SK-N-SH (cell line): ENCODE data around the gene PPP1R15B.

Experiments used
- CHD2 ChIP-seq: fragments of 150-350 bp; IDR thresholded peaks from 2 replicates; pipeline ENCODE4 v1.6.1; 2018; ENCODE audit warnings: low read length; ENCODE audit not compliant: partially characterized antibody
- CTCF ChIP-seq: fragments of 200-600 bp; sonication (generic); IDR thresholded peaks from 2 replicates; pipeline ENCODE4 v1.6.1; 2017; ENCODE audit warnings: antibody characterized with exemption, mild to moderate bottlenecking, moderate library complexity
- EP300 ChIP-seq, 2 experiments: IDR thresholded peaks; 2 replicates each; pipeline versions ENCODE4 v1.4.0 to v1.6.1; 2012; ENCODE audit warnings: borderline replicate concordance in 1 of 2, low read depth in 1 of 2, low read length in 1 of 2
- EZH2phosphoT487 ChIP-seq: fragments of 200-600 bp; sonication (generic); IDR thresholded peaks from 2 replicates; pipeline ENCODE4 v1.6.1; 2017; ENCODE audit warnings: low read depth, mixed run types, mild to moderate bottlenecking, antibody characterized with exemption, moderate library complexity, borderline replicate concordance
- FOXM1 ChIP-seq: IDR thresholded peaks from 2 replicates; pipeline ENCODE4 v1.4.0; 2012; ENCODE audit warnings: low read depth, mild to moderate bottlenecking
- GABPA ChIP-seq: IDR thresholded peaks from 2 replicates; pipeline ENCODE4 v1.4.0; 2012; ENCODE audit warnings: low read depth, mild to moderate bottlenecking
- MAX ChIP-seq: IDR thresholded peaks from 2 replicates; pipeline ENCODE4 v1.4.0; 2012; ENCODE audit warnings: low read depth
- POLR2AphosphoS5 ChIP-seq: IDR thresholded peaks from 2 replicates; pipeline ENCODE4 v1.6.1; 2012; ENCODE audit warnings: low read depth, low read length
- RAD21 ChIP-seq: IDR thresholded peaks from 2 replicates; pipeline ENCODE4 v1.6.1; 2012; ENCODE audit warnings: mild to moderate bottlenecking, low read length
- RFX5 ChIP-seq: IDR thresholded peaks from 2 replicates; pipeline ENCODE4 v1.6.1; 2012; ENCODE audit warnings: mild to moderate bottlenecking, improper control_type of control experiment, low read length
- SIN3A ChIP-seq: IDR thresholded peaks from 2 replicates; pipeline ENCODE4 v1.6.1; 2012; ENCODE audit warnings: low read depth, mild to moderate bottlenecking, low read length, moderate library complexity, borderline replicate concordance
- TEAD4 ChIP-seq: IDR thresholded peaks from 2 replicates; pipeline ENCODE4 v1.4.0; 2012; ENCODE audit warnings: mild to moderate bottlenecking, borderline replicate concordance; ENCODE audit not compliant: insufficient read depth
- YY1 ChIP-seq: IDR thresholded peaks from 2 replicates; pipeline ENCODE4 v1.4.0; 2012; ENCODE audit warnings: low read depth, mild to moderate bottlenecking
- TF ChIP-seq, protein P1 (sequence below): IDR thresholded peaks from 2 replicates; pipeline ENCODE4 v1.6.1; 2012; ENCODE audit warnings: mild to moderate bottlenecking, low read depth, low read length, moderate library complexity

- TF ChIP-seq RAD21 (no peak), RFX5 (no peak), CTCF (no peak), POLR2AphosphoS5 (no peak), TEAD4 (no peak), FOXM1 (no peak), CHD2 (no peak), SIN3A (no peak), YY1 (no peak), MAX (no peak), EP300 (IDR thresholded peaks at IDR 0.05; ENCODE audit: borderline replicate concordance in 1 of 2, low read depth in 1 of 2, low read length in 1 of 2) (no peak), EZH2phosphoT487 (no peak), GABPA (no peak)
- TF ChIP-seq, protein P1, sequence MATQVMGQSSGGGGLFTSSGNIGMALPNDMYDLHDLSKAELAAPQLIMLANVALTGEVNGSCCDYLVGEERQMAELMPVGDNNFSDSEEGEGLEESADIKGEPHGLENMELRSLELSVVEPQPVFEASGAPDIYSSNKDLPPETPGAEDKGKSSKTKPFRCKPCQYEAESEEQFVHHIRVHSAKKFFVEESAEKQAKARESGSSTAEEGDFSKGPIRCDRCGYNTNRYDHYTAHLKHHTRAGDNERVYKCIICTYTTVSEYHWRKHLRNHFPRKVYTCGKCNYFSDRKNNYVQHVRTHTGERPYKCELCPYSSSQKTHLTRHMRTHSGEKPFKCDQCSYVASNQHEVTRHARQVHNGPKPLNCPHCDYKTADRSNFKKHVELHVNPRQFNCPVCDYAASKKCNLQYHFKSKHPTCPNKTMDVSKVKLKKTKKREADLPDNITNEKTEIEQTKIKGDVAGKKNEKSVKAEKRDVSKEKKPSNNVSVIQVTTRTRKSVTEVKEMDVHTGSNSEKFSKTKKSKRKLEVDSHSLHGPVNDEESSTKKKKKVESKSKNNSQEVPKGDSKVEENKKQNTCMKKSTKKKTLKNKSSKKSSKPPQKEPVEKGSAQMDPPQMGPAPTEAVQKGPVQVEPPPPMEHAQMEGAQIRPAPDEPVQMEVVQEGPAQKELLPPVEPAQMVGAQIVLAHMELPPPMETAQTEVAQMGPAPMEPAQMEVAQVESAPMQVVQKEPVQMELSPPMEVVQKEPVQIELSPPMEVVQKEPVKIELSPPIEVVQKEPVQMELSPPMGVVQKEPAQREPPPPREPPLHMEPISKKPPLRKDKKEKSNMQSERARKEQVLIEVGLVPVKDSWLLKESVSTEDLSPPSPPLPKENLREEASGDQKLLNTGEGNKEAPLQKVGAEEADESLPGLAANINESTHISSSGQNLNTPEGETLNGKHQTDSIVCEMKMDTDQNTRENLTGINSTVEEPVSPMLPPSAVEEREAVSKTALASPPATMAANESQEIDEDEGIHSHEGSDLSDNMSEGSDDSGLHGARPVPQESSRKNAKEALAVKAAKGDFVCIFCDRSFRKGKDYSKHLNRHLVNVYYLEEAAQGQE = no peak
Observed at GRCh38 chr1:204447736-204448135, 36.1 kb upstream of the PPP1R15B start.
